ENCODE results near the gene GABARAPL2. TPM values are rescaled to one million over a fixed set of nuclear protein-coding genes. Genes with fewer than 3 reads are reported as not detected.
"Not testable (repeated sequence)": the region's sequence is repeated elsewhere in the genome, so short reads cannot be mapped to it uniquely, and the experiment has no call there.

GABARAPL2 gene
- total and polyA plus RNA-seq, 12 donors: 58.2 to 262 (median 229) TPM

DNA sequence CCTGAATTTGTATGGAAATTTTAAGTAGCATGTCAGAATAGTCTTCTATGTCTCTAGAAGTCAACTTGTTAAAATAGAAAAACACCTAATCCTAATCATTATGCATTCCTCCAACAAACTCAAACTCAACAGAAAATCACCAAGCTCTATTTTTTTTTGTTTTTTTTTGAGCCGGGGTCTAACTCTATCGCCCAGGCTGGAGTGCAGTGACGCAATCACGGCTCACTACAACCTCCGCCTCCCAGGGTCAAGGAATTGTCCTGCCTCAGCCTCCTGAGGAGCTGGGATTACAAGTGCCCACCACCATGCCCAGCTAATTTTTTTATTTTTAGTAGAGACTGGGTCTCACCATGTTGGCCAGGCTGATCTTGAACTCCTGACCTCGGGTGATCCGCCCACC lies 19.9 kb upstream of the GABARAPL2 start:
- 96 to 97% methylated on average over 7 of the region's 7 CpGs for WGBS, 2 donors

DNA sequence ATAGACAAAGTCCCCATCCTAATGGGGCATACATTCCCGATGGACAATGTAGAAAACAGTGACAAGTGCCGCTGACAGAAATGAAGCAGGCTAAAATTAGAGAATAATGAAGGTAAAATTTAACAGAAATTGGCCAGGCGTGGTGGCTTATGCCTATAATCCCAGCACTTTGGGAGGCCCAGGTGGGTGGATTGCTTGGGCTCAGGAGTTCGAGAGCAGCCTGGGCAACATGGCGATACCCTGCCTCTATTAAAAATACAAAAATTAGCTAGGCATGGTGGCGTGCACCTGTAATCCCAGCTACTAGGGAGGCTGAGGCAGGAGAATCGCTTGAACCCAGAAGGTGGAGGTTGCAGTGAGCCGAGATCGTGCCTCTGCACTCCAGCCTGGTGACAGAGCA lies 17.7 kb upstream of the GABARAPL2 start:
- peaks cover 0 to 23% (median 0%) of the 10 kb centered on the region in 9 donors for H3K36me3 ChIP-seq
- 97 to 98% methylated on average over 9 of the region's 9 CpGs for WGBS, 2 donors
- H3K4me1 ChIP-seq: peaks cover 0 to 26% (median 10%) of the 10 kb centered on the region in 9 donors
- H3K27ac ChIP-seq, ATAC-seq, H3K9me3 ChIP-seq, H3K4me3 ChIP-seq, H3K27me3 ChIP-seq, DNase-seq: not testable (repeated sequence)
- intact Hi-C loops (cut with DNase I): loop anchor here in 2 of 10 donors (2.0 to 10.0 kb wide), 2 partner anchors 74 to 76 kb away; no protein-coding TSS in a partner anchor

More for the DNA sequence above, 19.9 kb upstream of the GABARAPL2 start:
- Histone ChIP-seq H3K4me1 (peaks cover 0 to 14% (median 0%) of the 10 kb centered on the region in 9 donors), H3K4me3 (no peak overlapping the region), H3K36me3 (peaks cover 0 to 44% (median 0%) of the 10 kb centered on the region in 9 donors), H3K27ac (no peak overlapping the region), H3K9me3 (no peaks in the 10 kb centered on the region), H3K27me3 (no peaks in the 10 kb centered on the region)
- no peak for DNase-seq
- no peak for ATAC-seq
- TF ChIP-seq, protein P1, sequence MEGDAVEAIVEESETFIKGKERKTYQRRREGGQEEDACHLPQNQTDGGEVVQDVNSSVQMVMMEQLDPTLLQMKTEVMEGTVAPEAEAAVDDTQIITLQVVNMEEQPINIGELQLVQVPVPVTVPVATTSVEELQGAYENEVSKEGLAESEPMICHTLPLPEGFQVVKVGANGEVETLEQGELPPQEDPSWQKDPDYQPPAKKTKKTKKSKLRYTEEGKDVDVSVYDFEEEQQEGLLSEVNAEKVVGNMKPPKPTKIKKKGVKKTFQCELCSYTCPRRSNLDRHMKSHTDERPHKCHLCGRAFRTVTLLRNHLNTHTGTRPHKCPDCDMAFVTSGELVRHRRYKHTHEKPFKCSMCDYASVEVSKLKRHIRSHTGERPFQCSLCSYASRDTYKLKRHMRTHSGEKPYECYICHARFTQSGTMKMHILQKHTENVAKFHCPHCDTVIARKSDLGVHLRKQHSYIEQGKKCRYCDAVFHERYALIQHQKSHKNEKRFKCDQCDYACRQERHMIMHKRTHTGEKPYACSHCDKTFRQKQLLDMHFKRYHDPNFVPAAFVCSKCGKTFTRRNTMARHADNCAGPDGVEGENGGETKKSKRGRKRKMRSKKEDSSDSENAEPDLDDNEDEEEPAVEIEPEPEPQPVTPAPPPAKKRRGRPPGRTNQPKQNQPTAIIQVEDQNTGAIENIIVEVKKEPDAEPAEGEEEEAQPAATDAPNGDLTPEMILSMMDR (IDR thresholded peaks at IDR 0.05): no peak
- intact Hi-C loops (cut with DNase I): loop anchor here in 1 of 10 donors (10.0 kb wide), 1 partner anchor 71 kb away; no protein-coding TSS in a partner anchor

- H3K27ac ChIP-seq: peak overlapping the region; percentile 18 to 86 (median 77)
- H3K36me3 ChIP-seq: peaks cover 0 to 5% (median 0%) of the 10 kb centered on the region in 9 donors
- TF ChIP-seq, protein P1 (IDR thresholded peaks at IDR 0.05): peak in 7 of 9 donors; percentile 55 to 73 (median 66)
- H3K4me3 ChIP-seq: peak overlapping the region in 5 of 10 donors; percentile 9 to 36 (median 15)
- intact Hi-C loops (cut with DNase I): loop anchor here in 6 of 10 donors (2.0 to 10.0 kb wide), 5 partner anchors 33 to 79 kb away; partner anchors contain the start of gene ADAT1 (in 1 of the 6)
- no peaks in the 10 kb centered on the region for H3K9me3 ChIP-seq
- DNase-seq (peak in 1 of 2 donors; percentile 82), ATAC-seq (peak; percentile 67 to 90 (median 82))
- H3K4me1 ChIP-seq: peaks cover 0 to 37% (median 10%) of the 10 kb centered on the region in 9 donors
- 59 to 75% methylated on average over 7 of the region's 7 CpGs for whole genome bisulfite sequencing, 2 donors
- no peaks in the 10 kb centered on the region for H3K27me3 ChIP-seq
Measured at GRCh38 chr16:75550211-75550662, 15.9 kb upstream of the GABARAPL2 start.

DNA sequence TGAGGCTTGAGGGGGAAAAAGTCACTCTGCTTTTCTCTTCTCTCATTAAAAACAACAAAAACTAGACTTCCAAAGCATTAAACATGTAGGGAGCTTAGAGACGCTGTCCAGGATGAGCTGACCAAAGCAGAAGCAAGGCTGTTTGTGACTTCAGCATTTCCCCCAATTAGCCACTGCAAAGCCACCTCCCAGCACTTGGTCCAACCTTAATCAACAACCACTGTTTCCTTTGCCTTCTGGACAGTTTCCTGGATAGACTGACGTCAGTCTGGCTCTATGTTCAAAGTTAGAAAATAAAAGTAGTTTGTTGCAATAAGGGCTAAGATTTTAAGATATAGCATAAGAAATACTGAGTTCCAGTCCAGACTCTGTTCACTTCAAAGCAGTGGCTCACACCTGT lies 13.2 kb upstream of the GABARAPL2 start:
- ATAC-seq: peak in 1 of 8 donors; percentile 18
- Histone ChIP-seq H3K27me3 (no peaks in the 10 kb centered on the region), H3K4me3 (no peak overlapping the region), H3K36me3 (peaks cover 0 to 2% (median 0%) of the 10 kb centered on the region in 9 donors), H3K4me1 (peaks cover 5 to 49% (median 15%) of the 10 kb centered on the region in 9 donors), H3K9me3 (no peaks in the 10 kb centered on the region), H3K27ac (peak overlapping the region in 7 of 10 donors; percentile 46 to 86 (median 72))
- WGBS, 2 donors: 48 to 63% methylated on average over 2 of the region's 2 CpGs
- intact Hi-C loops (cut with DNase I): loop anchor here in 5 of 10 donors (5.0 to 10.0 kb wide), 4 partner anchors 36 to 81 kb away; partner anchors contain the start of gene ADAT1 (in 1 of the 5)
- TF ChIP-seq, protein P1 (IDR thresholded peaks at IDR 0.05): no peak
- DNase-seq: peak in 1 of 2 donors; percentile 50

All from heart right ventricle (tissue), 16 donors.